Stimulated activated CD8-positive, alpha-beta memory T cell treated with anti-CD3 and anti-CD28 coated beads, Interleukin-2, amount 100 ng/mL, for 48 hours (primary cell): ENCODE measurements around the gene PPP1R13B.
"Not testable (repeated sequence)": the region's sequence is repeated elsewhere in the genome, so short reads cannot be mapped to it uniquely, and the experiment has no call there.

ENCODE experiments used
- DNase-seq, 2 donors: peaks; one replicate each; pipeline ENCODE4 v3.0.0-alpha.2; 2020; ENCODE audit warnings: low read depth in 2 of 2

Gene PPP1R13B

DNA sequence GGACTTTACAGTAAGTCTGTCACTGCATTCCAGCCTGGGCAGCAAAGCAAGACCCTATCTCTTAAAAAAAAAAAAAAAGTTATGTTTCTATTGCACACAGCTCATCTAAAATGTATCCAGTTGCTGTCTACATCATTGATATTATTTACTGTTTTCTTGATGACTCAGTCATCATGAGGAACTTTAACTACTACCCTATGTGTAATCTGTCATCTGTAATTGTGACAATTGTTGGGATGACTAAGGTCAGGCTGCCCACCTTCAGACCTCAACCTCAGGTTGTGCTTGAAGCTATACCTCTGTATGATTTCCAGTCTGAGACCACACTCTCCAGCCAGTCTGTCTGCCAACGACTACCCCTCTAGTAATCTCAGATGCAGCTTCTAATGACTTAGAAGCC lies 15.3 kb downstream of the PPP1R13B start:
- no peak for DNase-seq

DNA sequence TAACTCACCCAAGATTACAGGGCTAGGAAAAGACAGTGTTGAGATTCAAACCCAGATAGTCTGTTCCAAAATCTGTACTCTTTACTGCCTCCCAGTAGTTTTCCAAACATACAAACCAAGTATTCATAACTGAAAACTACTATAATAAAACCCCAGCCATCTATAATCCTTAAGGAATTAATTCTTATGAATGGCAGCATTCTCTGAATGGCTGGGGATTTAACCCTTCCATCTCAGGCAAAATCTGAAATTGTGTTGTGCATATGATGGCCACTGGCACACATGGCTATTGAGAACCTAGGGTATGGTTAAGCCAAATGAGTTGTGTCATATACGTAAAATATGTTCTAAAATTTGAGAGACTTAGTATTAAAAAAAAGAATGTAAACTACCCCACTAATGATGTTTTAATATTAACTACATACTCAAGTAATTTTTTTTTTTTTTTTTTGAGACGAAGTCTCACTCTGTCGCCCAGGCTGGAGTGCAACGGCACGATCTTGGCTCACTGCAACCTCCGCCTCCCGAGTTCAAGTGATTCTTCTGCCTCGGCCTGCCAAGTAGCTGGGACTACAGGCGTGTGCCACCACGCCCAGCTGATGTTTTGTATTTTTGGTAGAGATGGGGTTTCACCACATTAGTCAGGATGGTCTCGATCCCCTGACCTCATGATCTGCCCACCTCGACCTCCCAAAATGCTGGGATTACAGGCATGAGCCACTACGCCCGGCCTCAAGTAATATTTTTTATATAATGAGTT lies 16.7 kb downstream of the PPP1R13B start:
- no peak for DNase-seq

DNA sequence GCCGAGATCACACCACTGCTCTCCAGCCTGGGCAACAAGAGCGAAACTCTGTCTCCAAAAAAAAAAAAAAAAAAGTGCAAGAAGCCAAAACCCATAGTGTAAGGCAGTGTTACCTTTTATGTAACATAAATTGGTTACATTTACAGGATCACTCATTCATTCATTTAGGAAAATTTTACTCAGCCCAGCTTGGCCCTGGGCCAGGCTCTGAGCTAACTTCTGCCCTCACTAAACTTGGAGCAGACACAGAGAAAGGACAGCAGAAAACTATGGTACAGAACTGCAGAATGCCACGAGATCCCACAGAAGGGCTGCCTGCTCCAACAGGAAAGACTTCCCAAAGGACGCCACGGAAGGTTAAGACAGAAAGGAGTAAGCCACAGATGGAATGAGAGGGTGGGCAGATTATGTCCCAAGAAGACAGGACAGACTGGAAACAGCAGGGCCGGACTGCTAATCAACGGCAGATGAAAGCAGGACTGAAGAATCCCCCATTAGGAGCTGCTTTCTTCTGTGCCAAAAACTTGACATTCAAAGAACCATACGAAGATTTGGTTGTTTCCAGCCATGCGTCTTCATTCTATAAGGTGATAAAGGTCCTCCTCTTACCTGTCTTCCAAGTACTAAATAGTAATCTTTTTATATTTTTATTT lies 18.9 kb downstream of the PPP1R13B start:
- DNase-seq, result no peak

DNA sequence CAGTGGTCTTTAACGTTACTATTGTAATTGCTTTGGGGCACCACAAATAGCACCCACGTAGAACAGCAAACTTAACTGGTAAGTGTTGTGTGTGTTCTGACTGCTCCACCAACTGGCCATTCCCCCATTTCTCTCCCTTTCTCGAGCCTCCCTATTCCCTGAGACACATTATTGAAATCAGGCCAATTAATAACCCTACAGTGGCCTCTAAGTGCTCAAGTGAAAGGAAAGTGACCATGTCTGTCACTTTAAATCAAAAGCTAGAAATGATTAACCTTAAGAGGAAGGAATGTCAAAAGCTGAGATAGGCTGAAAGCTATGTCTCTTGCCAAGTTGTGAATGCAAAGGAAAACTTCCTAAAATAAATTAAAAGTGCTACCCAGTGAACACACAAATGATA lies 22.3 kb downstream of the PPP1R13B start:
- DNase-seq, result no peak

DNA sequence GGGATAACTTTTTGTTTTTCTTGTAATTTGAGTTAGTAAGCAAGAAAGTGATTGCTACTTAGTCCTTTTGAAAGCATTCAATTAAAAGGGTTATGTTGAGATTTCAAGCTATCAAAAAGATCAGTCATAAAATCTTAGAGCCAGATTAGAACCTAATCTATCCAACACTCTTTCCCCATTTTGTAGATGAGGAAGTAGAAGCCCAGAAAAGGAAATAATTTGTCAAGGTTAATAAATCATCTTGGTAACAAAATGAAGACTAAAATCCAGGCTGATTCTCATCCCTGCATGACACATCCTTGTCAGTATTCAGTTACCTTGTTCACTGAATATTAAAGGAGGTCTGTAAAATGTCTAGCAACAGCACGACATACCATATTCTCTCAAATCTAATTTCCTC lies 26.5 kb downstream of the PPP1R13B start:
- DNase-seq, result no peak

DNA sequence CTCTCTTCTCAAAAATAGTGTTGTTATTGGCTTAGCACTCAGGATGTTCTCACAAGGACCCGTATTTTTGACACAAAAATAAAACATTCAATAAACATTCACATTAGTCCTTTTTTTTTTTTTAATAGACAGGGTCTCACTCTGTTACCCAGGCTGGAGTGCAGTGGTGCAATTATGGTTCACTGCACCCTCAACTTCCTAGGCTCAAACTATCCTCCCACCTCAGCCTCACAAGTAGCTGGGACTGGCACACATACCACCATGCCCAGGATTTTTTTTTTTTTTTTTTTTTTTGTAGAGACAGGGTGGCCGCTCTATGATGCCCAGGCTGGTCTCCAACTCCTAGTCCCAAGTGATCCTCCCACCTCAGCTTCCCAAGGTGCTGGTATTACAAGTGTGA lies 27.0 kb downstream of the PPP1R13B start:
- DNase-seq, result no peak

DNA sequence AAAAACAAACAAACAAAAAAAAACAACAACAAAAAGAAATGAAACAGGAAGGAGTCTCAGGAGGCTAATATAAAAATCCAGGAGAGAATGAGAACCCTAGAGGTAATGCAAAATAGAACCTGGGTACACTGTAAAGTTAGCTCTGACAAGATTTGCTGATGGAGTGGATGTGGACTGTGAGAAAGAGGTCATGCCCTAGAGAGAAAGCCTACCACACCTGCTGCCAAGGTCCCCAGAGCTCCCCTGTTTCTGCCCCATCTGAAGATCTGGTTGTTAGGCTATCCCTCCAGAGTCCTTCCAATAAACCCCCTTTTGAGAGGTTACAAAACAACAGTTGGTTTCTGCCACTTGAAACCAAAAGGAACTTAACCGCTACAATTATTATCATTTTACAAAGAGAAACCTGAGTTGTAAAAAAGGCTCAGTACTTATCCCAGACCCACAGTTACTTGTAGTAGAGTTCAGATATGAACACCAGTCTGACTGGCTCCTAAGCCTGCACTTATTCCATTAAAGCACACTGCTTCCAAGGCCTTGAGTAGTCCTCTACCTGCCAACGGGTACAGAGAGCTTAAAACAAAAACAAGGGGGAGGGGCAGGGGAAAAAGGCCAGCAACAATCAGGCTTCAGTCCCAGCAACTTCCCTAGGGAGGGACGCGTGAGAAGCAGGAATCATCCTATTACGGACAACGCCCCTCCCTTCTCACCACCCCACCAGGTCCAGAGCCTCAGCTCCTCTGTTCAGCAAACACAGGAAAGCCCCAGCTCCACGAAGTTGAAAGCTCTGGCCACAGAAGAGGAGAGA lies 27.7 kb downstream of the PPP1R13B start:
- DNase-seq, result no peak

DNA sequence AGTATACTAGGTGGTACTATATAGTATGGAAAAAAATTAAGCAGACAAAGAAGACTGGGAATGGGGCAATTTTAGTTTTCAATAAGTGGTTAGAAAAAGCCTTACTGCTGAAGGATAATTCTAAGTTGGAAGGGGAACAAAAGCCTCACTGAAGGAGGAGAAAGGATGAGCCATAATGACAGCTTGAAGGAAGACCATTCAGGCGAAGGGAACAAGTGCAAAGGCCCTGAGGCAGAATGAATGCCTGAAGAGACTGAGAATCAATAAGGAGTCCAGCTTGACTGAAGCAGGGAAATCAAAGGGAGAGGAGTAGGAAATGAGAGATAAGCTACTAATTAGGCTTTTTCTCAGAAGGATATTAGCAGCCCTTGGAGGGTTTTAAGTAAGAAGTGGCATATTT lies 28.5 kb downstream of the PPP1R13B start:
- DNase-seq, result no peak

DNA sequence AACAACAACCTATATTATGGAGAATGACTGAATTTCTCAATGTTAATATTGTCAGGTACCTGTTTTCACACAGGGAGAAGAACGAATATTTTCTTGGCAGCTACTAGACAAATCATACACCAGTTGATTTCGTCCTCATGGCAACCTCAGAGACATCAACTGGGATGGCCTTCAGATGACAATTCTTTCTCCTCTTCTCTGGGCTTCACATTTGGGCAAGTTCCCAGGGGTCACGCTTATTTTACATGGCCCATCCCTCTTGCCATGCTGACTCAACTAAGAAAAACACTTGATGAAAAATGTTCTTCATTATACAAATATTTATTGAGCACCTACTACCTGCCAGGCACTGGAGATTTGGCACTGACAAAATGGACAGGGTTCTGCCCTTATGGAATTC lies 29.0 kb downstream of the PPP1R13B start:
- DNase-seq, result no peak

DNA sequence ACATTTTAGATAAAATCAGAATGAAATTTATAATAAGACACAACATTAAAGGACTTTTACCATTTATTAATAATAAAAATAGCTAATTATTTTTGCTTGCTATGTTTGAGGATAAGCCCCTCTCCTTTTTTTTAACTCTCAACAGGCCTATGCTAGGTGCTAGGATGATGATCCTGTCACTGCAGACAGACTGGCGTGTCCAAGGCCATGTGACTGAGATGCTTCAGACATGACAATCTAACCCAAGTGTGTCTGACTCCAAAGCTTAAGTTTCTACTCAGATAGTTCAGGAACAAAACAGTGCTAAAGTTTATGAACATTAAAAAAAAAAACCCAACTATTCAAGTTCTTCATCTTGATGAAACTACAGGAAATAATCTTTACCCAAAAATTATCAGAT lies 29.8 kb downstream of the PPP1R13B start:
- no peak for DNase-seq

DNA sequence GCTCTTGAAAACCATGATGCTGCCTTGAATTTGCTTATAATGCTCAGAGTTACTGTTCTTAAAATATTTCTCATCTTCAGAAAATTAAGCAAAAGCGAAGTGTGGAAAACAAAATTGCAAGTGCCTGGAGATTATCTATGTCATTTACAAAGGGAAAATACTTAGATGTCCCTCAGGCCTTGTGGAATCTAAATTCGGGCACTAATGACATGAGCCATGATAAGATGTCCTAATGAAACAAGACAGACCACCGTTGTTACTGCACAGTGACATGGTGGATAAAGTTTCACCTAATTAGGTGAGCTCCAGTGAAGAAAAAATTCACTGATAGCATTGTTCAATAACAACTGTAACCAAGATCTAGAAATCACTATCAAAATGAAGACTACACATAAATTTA lies 30.4 kb downstream of the PPP1R13B start:
- DNase-seq, result no peak

DNA sequence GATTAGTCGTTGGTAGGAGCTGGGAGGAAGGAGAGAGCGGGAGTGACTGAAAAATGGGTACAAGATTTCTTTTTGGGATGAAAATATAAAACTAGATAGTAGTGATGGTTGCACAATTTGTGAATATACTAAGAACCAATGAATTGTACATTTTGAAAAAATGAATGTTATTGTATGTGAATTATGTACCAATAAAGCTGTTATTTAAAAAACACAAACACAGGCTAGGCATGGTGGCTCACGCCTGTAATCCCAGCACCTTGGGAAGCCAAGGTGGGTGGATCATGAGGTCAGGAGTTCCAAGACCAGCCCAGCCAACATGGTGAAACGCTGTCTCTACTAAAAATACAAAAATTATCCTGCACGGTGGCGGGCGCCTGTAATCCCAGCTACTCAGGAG lies 32.1 kb downstream of the PPP1R13B start:
- no peak for DNase-seq

DNA sequence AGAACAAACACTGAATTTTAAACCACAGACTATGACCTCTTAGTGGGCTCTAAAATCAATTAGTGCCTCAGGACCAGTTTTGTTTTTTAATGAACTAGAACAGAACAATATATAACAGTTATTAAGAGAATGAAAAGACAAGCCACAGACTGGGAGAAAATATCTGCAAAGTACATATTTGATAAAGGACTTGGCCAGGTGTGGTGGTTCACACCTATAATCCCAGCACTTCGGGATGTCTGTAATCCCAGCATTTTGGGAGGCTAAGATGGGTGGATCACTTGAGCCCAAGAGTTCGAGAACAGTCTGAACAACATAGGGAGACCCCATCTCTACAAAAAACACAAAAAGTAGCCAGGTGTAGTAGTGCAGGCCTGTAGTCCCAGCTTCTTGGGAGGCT lies 36.2 kb downstream of the PPP1R13B start:
- no peak for DNase-seq

DNA sequence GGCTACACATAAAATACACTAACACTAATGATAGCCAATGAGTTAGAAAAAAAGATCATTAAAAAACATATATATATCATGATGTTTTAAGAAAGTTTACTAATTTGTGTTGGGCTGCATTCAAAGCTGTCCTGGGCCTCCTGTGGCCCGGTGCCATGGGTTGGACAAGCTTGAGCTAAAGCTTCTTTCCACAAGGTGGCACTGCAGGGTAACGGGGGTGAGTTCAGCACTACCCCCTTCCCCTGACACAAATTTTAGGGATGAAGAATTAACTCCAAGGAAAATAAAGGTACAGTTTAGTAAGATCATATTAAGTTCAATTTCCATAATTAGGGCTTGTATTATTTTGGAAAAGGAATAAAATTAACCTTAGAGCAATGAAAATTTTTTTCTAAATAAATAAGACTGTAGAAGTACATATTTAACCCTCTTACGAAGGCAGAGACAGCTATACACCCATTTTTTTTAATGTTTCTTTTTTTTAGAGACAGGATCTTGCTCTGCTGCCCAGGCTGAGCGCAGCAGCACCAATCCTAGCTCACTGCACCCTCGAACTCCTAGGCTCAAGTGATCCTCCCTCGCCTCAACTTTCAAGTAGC lies 38.9 kb downstream of the PPP1R13B start:
- DNase-seq, result peak; percentile 30 to 36

DNA sequence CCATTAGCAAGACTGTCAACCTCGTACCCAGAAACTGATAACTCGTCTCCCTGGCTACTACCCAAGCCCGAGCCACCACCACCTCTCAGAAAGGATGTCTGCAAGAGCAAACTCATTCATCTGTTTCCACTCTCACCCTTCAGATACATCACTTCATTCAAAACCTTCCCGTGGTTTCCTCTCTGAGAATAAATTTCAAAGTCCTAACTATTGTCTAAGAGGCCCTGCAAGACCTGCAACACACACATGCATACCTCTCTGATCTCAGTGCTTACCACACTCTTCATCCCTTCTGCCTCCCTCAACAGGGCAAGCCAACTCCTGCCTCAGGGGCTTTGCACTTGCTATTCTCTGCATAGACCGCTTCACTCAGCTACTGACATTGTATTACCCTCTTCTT lies 40.6 kb downstream of the PPP1R13B start:
- DNase-seq, result no peak

DNA sequence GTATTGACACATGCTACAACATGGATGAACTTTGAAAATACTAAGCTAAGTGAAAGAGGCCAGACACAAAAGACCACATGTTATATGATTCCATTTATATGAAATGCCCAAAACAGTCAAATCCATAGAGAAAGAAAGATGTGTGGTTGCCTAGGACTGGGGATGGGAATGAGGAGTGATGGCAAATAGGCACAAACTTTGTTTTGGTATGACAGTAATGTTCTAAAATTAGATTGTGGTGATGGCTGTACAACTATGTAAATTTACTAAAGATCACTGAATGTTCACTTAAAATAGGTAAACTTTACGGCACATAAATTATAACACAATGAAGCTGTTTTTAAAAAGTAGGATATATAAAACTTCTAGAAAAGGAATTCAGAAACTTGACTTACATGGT lies 41.7 kb downstream of the PPP1R13B start:
- no peak for DNase-seq

DNA sequence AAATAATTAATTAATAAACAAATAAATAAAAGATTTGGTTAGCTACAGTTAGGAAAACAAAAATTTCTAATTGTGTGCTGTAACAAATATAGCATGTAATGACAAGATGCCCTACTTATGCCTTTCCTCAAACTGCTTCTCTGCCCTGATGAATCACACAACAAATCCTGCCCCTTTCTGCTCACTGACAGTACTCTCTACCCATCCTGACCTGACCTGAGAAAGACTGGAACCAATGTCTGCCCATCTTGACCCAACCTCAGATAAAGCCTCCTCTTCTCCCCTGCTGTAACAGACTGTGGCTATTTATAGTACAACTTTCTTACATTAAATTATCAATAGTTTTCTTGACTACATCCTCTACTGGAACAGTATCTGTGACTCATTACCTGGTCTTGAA lies 43.7 kb downstream of the PPP1R13B start:
- DNase-seq, result no peak

DNA sequence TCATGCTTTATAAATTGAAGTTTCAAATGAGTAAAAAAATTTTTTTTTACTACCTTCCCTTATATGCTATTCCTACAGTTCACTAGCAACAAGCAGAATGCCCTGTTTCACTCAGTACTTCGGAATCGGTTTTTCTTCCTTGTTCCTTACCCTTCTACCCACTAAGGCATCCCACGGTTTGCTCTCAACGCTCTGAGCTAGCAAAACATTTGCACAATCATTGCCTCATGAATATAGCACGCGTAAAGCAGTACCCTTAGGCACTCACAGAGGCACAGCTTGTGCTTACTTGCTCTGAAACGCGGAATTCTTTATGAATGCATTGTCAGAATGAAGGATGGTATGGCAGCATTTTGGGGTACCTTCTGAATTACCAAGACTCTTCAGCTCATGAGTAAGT lies 45.0 kb downstream of the PPP1R13B start:
- no peak for DNase-seq

DNA sequence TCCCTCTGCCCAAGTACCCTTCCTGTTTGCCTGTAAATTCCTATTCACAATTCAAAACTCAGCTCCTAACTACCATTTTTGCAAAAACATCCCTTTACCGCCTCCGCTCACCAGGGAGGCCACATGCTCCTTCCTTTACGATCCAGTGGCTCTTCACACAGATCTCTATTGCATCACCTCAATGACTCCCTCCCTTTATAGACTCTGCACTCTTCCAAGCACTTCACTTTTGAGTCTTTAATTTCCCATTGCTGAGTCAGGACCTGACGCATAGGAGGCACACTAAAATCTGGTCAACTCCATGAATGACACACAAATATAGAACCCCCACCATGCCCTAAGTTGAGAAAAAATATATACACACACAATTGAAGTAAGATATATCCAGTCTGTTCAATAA lies 45.9 kb downstream of the PPP1R13B start:
- DNase-seq, result no peak

DNA sequence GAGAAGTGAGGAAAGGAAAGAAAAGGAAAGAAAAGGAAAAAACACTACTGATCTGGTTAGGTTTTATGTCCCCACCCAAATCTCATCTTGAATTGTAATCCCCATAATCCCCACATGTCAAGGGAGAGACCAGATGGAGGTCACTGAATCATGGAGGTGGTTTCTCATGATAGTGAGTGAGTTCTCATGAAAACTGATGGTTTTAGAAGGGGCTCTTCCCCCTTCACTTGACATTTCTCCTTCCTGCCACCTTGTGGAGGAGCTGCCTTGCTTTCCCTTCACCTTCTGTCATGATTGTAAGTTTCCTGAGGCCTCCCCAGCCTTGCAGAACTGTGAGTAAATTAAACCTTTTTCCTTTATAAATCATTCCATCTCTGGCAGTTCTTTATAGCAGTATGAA lies 54.2 kb downstream of the PPP1R13B start:
- not testable (repeated sequence) for DNase-seq

DNA sequence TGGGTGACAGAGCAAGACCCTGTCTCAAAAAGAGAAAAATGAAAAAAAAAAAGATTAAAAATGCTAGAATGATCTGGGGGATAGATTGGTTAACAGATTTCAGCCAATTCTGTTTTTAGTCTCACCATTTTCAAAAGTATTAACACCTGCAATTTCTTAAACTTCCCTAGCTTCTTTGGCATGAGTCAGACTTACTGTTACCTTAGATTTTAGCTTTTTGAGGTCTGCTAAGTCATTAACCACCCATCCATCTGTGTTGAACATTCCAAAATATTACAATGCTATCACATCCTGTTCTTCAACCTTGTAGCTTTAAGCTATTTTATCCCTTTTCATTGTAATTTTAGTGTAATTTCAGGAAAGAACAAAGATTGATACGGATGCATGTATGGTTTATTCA lies 59.3 kb downstream of the PPP1R13B start:
- DNase-seq, result no peak

DNA sequence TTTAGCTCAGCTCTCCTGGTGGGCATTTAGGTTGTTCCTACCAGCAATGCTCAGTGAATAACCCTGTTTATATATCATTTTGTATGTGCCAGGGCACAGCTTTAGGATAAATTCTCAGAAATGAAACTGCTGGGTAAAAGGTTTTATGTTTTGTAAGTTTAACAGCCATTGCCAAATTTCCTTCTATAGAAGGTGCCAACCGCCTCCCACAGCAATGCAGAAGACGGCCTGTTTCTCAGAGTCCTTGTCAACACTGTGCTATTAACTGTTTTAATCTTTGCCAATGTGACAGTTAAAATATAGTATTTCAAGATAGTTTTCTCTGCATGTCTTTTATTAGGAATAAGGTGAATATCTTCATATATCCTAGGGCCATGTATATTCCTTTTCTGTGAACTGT lies 65.0 kb downstream of the PPP1R13B start:
- DNase-seq, result no peak
